B cell (primary cell): ENCODE measurements around the gene ZNF821. TPM values are rescaled to one million over a fixed set of nuclear protein-coding genes. Genes with fewer than 3 reads are reported as not detected.

Experiments
- ATAC-seq: fragments of 200-7000 bp; cut with Tn5 transposase; one replicate; pipeline ENCODE4 v1.10.0; 2021; ENCODE audit warnings: low read depth, mild to moderate bottlenecking, moderate number of reproducible peaks, moderate library complexity
- CTCF ChIA-PET: fragments of 350-600 bp; sonication (Branson Sonifier 250); formaldehyde crosslinking; loops from one replicate; lab custom pipeline; 2021; ENCODE audit warnings: antibody characterized with exemption, inconsistent platforms; lab: Charles Lee
- POLR2A ChIA-PET: fragments of 350-600 bp; sonication (Branson Sonifier 250); formaldehyde crosslinking; loops from one replicate; lab custom pipeline; 2021; ENCODE audit warnings: antibody characterized with exemption; lab: Charles Lee
- DNase-seq: peaks from one replicate; pipeline ENCODE4 v3.0.0; 2013
- H2AFZ ChIP-seq: 2 replicates; pipeline ENCODE4 v1.6.1; 2012; ENCODE audit warnings: mild to moderate bottlenecking, low read depth, low read length; ENCODE audit not compliant: insufficient read depth, poor library complexity, severe bottlenecking
- H3K27ac ChIP-seq, 2 donors: 1 replicate in 1 of 2; 2 replicates in 1 of 2; pipeline ENCODE4 v1.5.1; 2012 to 2013; ENCODE audit warnings: low read length in 2 of 2, mild to moderate bottlenecking in 2 of 2, moderate library complexity in 1 of 2
- H3K27me3 ChIP-seq, 4 experiments: fragments of 200-600 bp in 1 of 4; sonication (generic) in 1 of 4; replicated peaks in 1 of 4; 1 replicate in 2 of 4; 2 replicates in 2 of 4; pipeline versions ENCODE4 v1.6.1 to v1.7.0; 2013 to 2016; ENCODE audit warnings: low read length in 3 of 4, mild to moderate bottlenecking in 2 of 4, mixed read lengths in 1 of 4, moderate library complexity in 1 of 4; ENCODE audit not compliant: insufficient read depth in 4 of 4, control insufficient read depth in 3 of 4; ENCODE audit errors: control extremely low read depth in 1 of 4
- H3K36me3 ChIP-seq, 2 experiments: replicated peaks in 1 of 2; 1 replicate in 1 of 2; 2 replicates in 1 of 2; pipeline versions ENCODE4 v1.6.1 to v1.7.1; 2013; ENCODE audit warnings: low read length in 1 of 2; ENCODE audit not compliant: insufficient read depth in 2 of 2, control insufficient read depth in 1 of 2; ENCODE audit errors: control extremely low read depth in 1 of 2, extremely low read depth in 1 of 2
- H3K4me1 ChIP-seq, 2 donors: fragments of 200-600 bp in 1 of 2; sonication (generic) in 1 of 2; 1 replicate in 1 of 2; 2 replicates in 1 of 2; pipeline versions ENCODE4 v1.5.1 to v1.6.1; 2013 to 2017; ENCODE audit warnings: low read length in 2 of 2; ENCODE audit not compliant: control insufficient read depth in 2 of 2, insufficient read depth in 2 of 2
- H3K4me2 ChIP-seq: replicated peaks from 2 replicates; pipeline ENCODE3; 2012; ENCODE audit warnings: mild to moderate bottlenecking, low read depth, low read length; ENCODE audit not compliant: poor library complexity, severe bottlenecking
- H3K4me3 ChIP-seq, 5 experiments: fragments of 200-600 bp in 1 of 5; sonication (generic) in 1 of 5; 1 replicate in 3 of 5; 2 replicates in 2 of 5; pipeline versions ENCODE4 v1.5.1 to v1.7.0; 2011 to 2016; ENCODE audit warnings: low read length in 4 of 5, mild to moderate bottlenecking in 4 of 5, low read depth in 2 of 5, control low read depth in 1 of 5, moderate library complexity in 1 of 5; ENCODE audit not compliant: insufficient read depth in 1 of 5; ENCODE audit errors: control extremely low read depth in 1 of 5, extremely low read depth in 1 of 5
- H3K79me2 ChIP-seq: fragments of 200-600 bp; sonication (generic); one replicate; pipeline ENCODE4 v1.6.0; 2016; ENCODE audit warnings: low read length; ENCODE audit not compliant: control insufficient read depth, insufficient read depth
- H3K9ac ChIP-seq: fragments of 200-600 bp; sonication (generic); 2 replicates; pipeline ENCODE4 v1.6.1; 2017; ENCODE audit warnings: mild to moderate bottlenecking, low read length, moderate library complexity
- H3K9me3 ChIP-seq, 3 donors: one replicate each; pipeline versions ENCODE4 v1.6.1 to v1.7.1; 2013; ENCODE audit warnings: low read length in 2 of 3; ENCODE audit not compliant: control insufficient read depth in 2 of 3, insufficient read depth in 1 of 3; ENCODE audit errors: control extremely low read depth in 1 of 3
- H4K20me1 ChIP-seq: 2 replicates; pipeline ENCODE4 v1.6.0; 2012; ENCODE audit warnings: mild to moderate bottlenecking, low read length; ENCODE audit not compliant: insufficient read depth, control insufficient read depth, poor library complexity, severe bottlenecking
- H3K27ac Mint-ChIP-seq: one replicate; pipeline ENCODE4 v1.8.0; 2021; ENCODE audit warnings: mixed read lengths
- H3K27me3 Mint-ChIP-seq: one replicate; pipeline ENCODE4 v1.8.0; 2021; ENCODE audit warnings: mixed read lengths
- H3K4me1 Mint-ChIP-seq: one replicate; pipeline ENCODE4 v1.8.0; 2021; ENCODE audit warnings: mixed read lengths
- H3K4me3 Mint-ChIP-seq: one replicate; pipeline ENCODE4 v1.8.0; 2021; ENCODE audit warnings: mixed read lengths
- H3K9me3 Mint-ChIP-seq: one replicate; pipeline ENCODE4 v1.8.0; 2022; ENCODE audit warnings: mixed read lengths; ENCODE audit not compliant: insufficient read depth
- CTCF ChIP-seq: fragments of 200-600 bp; IDR thresholded peaks from one replicate; pipeline ENCODE4 v1.8.0; 2022; ENCODE audit warnings: antibody characterized with exemption, mild to moderate bottlenecking
- EZH2 ChIP-seq: IDR thresholded peaks from 2 replicates; pipeline ENCODE4 v1.6.1; 2012; ENCODE audit warnings: borderline replicate concordance, low read depth, mild to moderate bottlenecking, moderate library complexity, low read length; ENCODE audit not compliant: insufficient read depth, poor library complexity, severe bottlenecking
- WGBS: methylation state at CpG from one replicate; pipeline ENCODE4 v1.1.5; 2013; ENCODE audit warnings: missing lambda C conversion rate; ENCODE audit not compliant: insufficient coverage; 5-methylcytosine and 5-hydroxymethylcytosine counted together
- intact Hi-C: fragments of 100-400 bp; cut with micrococcal nuclease; formaldehyde crosslinking; loops from one replicate; pipeline ENCODE4 v1.10.0; 2022
- polyA plus RNA-seq: library from polyadenylated mRNA; depleted of rRNA; stranded (reverse); fragments of >200 nt; gene quantifications from 2 replicates; pipeline ENCODE4 v1.2.3, GENCODE V29; 2012
- total RNA-seq, 2 donors: library from RNA; stranded (reverse); fragments of 120-200 nt in 1 of 2; gene quantifications; 1 replicate in 1 of 2; 2 replicates in 1 of 2; pipeline versions ENCODE4 v1.2.3 to v1.2.4, GENCODE V29; 2013 to 2022

Gene ZNF821
- total and polyA plus RNA-seq, 2 donors (not counting 1 experiment from before 2014, with no cell fraction given): 35.6 to 35.8 TPM

GRCh38 chr16:71855937-71856662, 27.9 kb downstream of the ZNF821 start:
- H3K27me3 Mint-ChIP-seq: no peaks in the 10 kb centered on the region
- Histone ChIP-seq H3K36me3 (peaks cover 0 to 41% of the 10 kb centered on the region in 2 experiments), H3K79me2 (peaks cover 49% of the 10 kb centered on the region), H3K4me2 (no peak overlapping the region), H2AFZ (no peak overlapping the region), H4K20me1 (peaks cover 6% of the 10 kb centered on the region), H3K27me3 (no peaks in the 10 kb centered on the region), H3K4me1 (peaks cover 22 to 28% of the 10 kb centered on the region in 2 donors), H3K27ac (no peak overlapping the region), H3K9me3 (no peaks in the 10 kb centered on the region), H3K9ac (no peak overlapping the region), H3K4me3 (no peak overlapping the region)
- ChIA-PET POLR2A (interaction anchor here (3.2 kb wide), 1 partner anchor 48 kb away, joined by 8 read pairs; the partner anchor contains the start of gene AP1G1), CTCF (interaction anchor here (1.1 kb wide), 1 partner anchor 27 kb away, joined by 3 read pairs; no protein-coding TSS in a partner anchor)
- peaks cover 54% of the 10 kb centered on the region for H3K4me1 Mint-ChIP-seq
- no peak for DNase-seq
- no peak for TF ChIP-seq CTCF
- no peak for TF ChIP-seq EZH2
- H3K9me3 Mint-ChIP-seq: no peaks in the 10 kb centered on the region
- intact Hi-C loops: no loop called here
- no peak for ATAC-seq
- H3K27ac Mint-ChIP-seq: peak overlapping the region; percentile 46
- WGBS: 92% methylated on average over 5 of the region's 5 CpGs
- no peak overlapping the region for H3K4me3 Mint-ChIP-seq

DNA sequence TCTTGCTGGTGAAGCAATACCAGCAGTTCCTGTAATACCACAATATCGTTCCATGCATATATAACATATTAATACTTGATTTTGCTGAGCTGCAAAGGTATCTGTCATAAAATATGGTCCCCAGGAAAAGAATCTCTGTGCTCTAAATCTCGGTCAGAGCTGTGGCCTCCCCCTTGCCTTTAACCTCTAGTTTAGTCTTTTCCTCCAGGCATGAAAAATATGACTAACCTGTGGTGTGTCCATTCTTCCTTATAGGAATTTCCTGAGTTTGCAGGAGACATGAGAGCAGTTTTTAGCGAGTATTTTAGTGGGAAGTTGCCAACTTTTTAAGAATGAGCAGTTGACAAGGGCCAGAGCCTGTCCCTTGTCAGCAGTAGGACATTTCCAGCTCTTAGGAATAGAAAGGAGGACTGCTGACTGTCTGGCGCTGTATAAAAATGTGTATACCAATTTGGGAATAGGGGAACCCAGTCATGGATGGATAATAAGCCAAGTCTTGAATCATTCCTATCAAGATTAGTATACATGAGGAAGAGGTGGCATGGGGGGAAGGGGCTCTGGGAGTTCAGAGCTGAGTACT, 29.5 kb downstream of the ZNF821 start:
- H2AFZ ChIP-seq: no peak overlapping the region
- DNase-seq: no peak
- H3K4me2 ChIP-seq: peak overlapping the region; percentile 50
- H3K9me3 Mint-ChIP-seq: no peaks in the 10 kb centered on the region
- no peaks in the 10 kb centered on the region for H3K27me3 Mint-ChIP-seq
- H3K4me3 Mint-ChIP-seq: no peak overlapping the region
- no peak for TF ChIP-seq EZH2
- TF ChIP-seq CTCF: no peak
- H3K36me3 ChIP-seq: peaks cover 0 to 45% of the 10 kb centered on the region in 2 experiments
- no peak overlapping the region for H3K4me3 ChIP-seq
- H3K27ac Mint-ChIP-seq: peak overlapping the region; percentile 90
- peaks cover 22 to 28% of the 10 kb centered on the region in 2 donors for H3K4me1 ChIP-seq
- CTCF ChIA-PET: interaction anchor here (0.5 kb wide), 2 partner anchors 52 to 80 kb away, joined by 3 to 4 read pairs; no protein-coding TSS in a partner anchor
- peak overlapping the region in 1 of 2 donors; percentile 81 for H3K27ac ChIP-seq
- POLR2A ChIA-PET: interaction anchor here (3.2 kb wide), 1 partner anchor 46 kb away, joined by 8 read pairs; the partner anchor contains the start of gene AP1G1
- no peaks in the 10 kb centered on the region for H3K27me3 ChIP-seq
- no peaks in the 10 kb centered on the region for H3K9me3 ChIP-seq
- 100% methylated on average over 1 of the region's 4 CpGs for WGBS
- H4K20me1 ChIP-seq: peaks cover 6% of the 10 kb centered on the region
- H3K79me2 ChIP-seq: peaks cover 58% of the 10 kb centered on the region
- peaks cover 54% of the 10 kb centered on the region for H3K4me1 Mint-ChIP-seq
- H3K9ac ChIP-seq: no peak overlapping the region
- intact Hi-C loops: no loop called here
- ATAC-seq: no peak
